Activated CD4-positive, alpha-beta T cell treated with anti-CD3 and anti-CD28 coated beads, Interleukin-2, amount 10 ng/mL, durations not matched to agents 24 days and 14 days (primary cell): ENCODE results near the gene TMEM94. TPM values are rescaled to one million over a fixed set of nuclear protein-coding genes. Genes with fewer than 3 reads are reported as not detected.
A peak's percentile ranks its signal among the peaks of the same experiment; 100 is the strongest.

Experiments used
- DNase-seq: peaks from one replicate; pipeline ENCODE4 v3.0.0; 2022
- H3K27ac Mint-ChIP-seq: one replicate; pipeline ENCODE4 v1.8.0; 2022; ENCODE audit warnings: mild to moderate bottlenecking, mixed read lengths
- H3K27me3 Mint-ChIP-seq: one replicate; pipeline ENCODE4 v1.8.0; 2022; ENCODE audit warnings: mixed read lengths
- H3K36me3 Mint-ChIP-seq: one replicate; pipeline ENCODE4 v1.8.0; 2022; ENCODE audit warnings: low read depth, mild to moderate bottlenecking, mixed read lengths
- H3K4me1 Mint-ChIP-seq: one replicate; pipeline ENCODE4 v1.8.0; 2021; ENCODE audit warnings: mixed read lengths
- H3K4me3 Mint-ChIP-seq: one replicate; pipeline ENCODE4 v1.8.0; 2022; ENCODE audit warnings: mild to moderate bottlenecking, moderate library complexity, mixed read lengths
- H3K9me3 Mint-ChIP-seq: one replicate; pipeline ENCODE4 v1.8.0; 2021; ENCODE audit warnings: mixed read lengths
- intact Hi-C: fragments of 100-400 bp; cut with micrococcal nuclease; formaldehyde crosslinking; loops from one replicate; pipeline ENCODE4 v1.15.1; 2023
- total RNA-seq: library from RNA; stranded (reverse); gene quantifications from 2 replicates; pipeline ENCODE4 v1.2.3, GENCODE V29; 2022

The TMEM94 gene
- total RNA-seq, 1 donor from 2014 or later: 69.5 TPM

DNA sequence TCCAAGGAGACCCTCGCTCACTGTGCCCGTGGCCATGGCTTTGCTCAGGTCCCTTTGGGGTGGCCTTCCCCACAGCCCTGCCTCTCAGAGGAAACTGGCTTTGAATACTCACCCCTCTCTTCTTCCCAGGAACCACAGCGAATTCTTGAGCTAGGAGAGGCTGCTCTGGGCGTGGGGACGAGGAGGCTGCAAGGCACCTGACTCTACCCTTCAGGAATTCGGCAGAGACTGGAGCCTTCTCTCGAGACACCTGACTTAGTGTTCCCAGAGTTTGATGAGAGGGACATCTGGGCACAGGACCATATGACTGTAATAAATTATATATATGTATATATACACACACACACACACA lies 75.3 kb downstream of the TMEM94 start:
- DNase-seq: no peak
- Mint-ChIP-seq H3K27me3 (peaks cover 4% of the 10 kb centered on the region), H3K27ac (no peak overlapping the region), H3K36me3 (peaks cover 3% of the 10 kb centered on the region), H3K4me1 (peaks cover 17% of the 10 kb centered on the region), H3K9me3 (no peaks in the 10 kb centered on the region), H3K4me3 (no peak overlapping the region)
- intact Hi-C loops: no loop called here

DNA sequence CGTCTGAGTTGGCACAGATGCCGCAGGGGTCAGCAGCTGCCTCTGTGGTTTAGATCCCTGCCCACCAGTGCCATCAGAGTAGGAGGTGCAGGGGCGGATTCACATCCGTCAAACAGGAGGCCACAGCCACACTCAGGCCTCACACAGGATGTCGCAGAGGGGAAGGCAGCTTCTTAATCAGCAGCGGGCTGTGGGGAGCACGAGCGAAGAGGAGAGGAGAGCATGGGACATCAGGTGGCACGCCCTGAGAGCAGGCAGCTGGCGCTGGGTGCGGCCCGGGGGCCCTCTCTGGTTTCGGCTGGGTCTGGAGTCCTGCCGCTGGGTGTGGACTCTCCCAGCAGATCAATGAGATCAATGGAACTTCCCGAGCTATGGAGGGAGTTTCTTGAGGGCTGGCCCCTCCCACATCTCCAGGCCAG lies 78.7 kb downstream of the TMEM94 start:
- H3K4me3 Mint-ChIP-seq: peak overlapping the region; percentile 76
- peak; percentile 88 for DNase-seq
- peaks cover 14% of the 10 kb centered on the region for H3K4me1 Mint-ChIP-seq

DNA sequence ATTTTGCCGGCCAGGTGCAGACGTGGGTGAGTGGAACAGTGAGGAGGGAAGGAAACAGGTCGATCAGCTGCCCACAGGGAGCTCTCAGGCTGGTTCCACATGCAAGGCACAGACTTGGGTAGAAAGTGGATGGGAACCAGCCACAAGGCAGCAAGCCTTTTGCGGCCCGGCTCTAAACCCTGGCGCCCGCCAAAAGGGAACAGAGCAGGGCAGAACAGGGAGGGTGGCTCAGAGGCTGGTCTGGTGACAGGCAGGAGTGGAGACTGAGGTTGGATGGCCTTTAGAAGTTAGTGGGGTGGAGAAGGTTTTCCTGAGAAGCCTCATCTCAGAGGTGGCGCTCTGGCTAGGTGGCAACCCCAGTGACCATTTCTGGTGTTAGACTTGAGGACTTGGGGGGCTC lies 79.4 kb downstream of the TMEM94 start:
- H3K9me3 Mint-ChIP-seq: no peaks in the 10 kb centered on the region
- intact Hi-C loops: no loop called here
- peaks cover 14% of the 10 kb centered on the region for H3K4me1 Mint-ChIP-seq
- peaks cover 3% of the 10 kb centered on the region for H3K36me3 Mint-ChIP-seq
- H3K27ac Mint-ChIP-seq: peak overlapping the region; percentile 62
- H3K27me3 Mint-ChIP-seq: no peaks in the 10 kb centered on the region
- no peak for DNase-seq
- peak overlapping the region; percentile 20 for H3K4me3 Mint-ChIP-seq

More for the DNA sequence above, 78.7 kb downstream of the TMEM94 start:
- H3K9me3 Mint-ChIP-seq: no peaks in the 10 kb centered on the region
- intact Hi-C loops: no loop called here
- no peaks in the 10 kb centered on the region for H3K27me3 Mint-ChIP-seq
- H3K36me3 Mint-ChIP-seq: peaks cover 3% of the 10 kb centered on the region
- peak overlapping the region; percentile 83 for H3K27ac Mint-ChIP-seq

DNA sequence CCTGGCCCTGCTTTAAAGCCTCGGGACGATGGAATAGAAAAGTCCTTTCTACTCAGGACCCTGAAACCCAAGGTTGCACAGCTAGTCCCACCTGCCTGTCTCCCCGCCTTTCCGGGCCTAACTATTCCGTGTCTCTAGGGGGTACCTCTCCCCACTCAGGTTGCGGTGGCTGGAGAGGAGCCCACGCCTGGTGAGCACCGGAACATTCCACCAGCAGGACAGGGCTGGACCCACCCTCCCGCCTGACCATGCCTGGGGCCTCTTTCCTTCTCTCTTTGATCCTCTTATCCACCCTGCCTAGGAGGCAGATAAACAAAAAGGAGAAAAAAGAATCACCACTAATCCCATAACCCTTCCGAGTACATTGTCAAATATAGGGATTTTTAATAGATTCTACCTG lies 79.9 kb downstream of the TMEM94 start:
- intact Hi-C loops: no loop called here
- H3K4me3 Mint-ChIP-seq: no peak overlapping the region
- DNase-seq: no peak
- H3K27ac Mint-ChIP-seq: peak overlapping the region; percentile 53
- peaks cover 3% of the 10 kb centered on the region for H3K36me3 Mint-ChIP-seq
- H3K27me3 Mint-ChIP-seq: no peaks in the 10 kb centered on the region
- H3K4me1 Mint-ChIP-seq: peaks cover 14% of the 10 kb centered on the region
- no peaks in the 10 kb centered on the region for H3K9me3 Mint-ChIP-seq

DNA sequence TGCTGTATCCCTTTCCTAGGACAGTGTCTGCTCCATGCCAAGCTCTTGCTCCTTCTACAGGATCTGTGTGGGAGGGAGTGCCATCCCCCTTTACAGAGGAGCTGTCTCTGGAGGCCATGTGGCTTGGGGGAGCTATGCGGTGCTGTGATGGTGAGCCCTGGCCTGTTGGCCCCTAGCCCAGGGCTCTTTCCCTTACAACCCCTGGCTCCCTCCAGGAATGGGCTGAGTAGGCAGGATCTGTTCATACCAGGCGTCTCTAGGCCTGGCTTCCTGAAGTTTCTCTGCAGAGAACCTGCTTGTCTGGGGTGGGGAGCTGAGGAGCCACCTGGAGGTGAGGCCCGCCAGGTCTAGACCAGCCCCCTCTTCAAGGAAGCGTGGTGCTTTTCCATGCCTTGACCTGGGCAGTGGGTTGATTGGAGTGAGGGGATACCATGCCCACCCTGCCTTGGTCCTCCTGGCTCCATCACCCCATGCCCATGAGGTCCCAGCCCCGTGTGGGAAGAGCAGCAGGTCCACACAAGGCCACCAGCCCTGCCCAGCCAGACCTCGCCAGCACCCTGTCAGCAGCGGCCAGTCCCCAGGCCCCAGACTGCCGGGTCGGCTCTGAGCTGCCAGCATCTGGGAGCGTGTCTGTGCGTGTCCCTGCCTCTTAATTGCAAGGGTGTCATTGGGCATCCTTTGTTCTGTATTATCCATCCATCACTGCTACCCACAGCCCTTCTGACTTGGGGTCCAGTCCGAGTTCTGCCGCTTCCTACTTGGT lies 83.7 kb downstream of the TMEM94 start:
- no peaks in the 10 kb centered on the region for H3K9me3 Mint-ChIP-seq
- intact Hi-C loops: no loop called here
- H3K36me3 Mint-ChIP-seq: no peaks in the 10 kb centered on the region
- no peak overlapping the region for H3K4me3 Mint-ChIP-seq
- H3K27me3 Mint-ChIP-seq: no peaks in the 10 kb centered on the region
- H3K27ac Mint-ChIP-seq: no peak overlapping the region
- peaks cover 6% of the 10 kb centered on the region for H3K4me1 Mint-ChIP-seq
- no peak for DNase-seq

DNA sequence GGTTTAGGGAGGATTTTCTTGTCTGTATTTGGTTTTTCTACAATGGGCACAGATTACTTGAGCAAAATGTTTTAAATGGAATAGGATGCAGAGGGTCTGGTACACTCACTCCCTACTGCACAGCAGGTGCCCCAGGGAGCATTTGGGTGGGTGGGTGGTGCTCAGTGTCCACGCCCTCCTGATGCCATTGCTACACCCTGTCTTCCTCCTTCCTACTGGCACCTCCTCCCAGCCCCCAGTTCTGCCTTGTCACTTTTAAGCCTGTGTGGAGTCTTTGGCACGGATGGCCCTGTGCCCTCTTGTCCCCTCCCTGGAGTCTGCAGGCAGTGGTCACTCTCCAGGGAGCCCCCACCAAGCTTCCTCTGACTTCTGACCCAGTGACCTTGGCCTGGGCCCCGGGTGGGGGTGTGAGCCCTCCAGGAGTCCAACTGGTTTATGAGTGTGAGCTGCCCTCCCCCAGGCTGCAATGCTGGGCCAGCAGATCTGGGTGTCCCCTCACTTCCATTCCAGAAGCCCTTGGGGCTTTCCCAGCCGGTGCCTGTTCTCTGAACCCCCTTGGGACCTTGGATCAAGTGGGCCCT lies 84.6 kb downstream of the TMEM94 start:
- Mint-ChIP-seq H3K4me1 (no peaks in the 10 kb centered on the region), H3K4me3 (no peak overlapping the region), H3K9me3 (no peaks in the 10 kb centered on the region), H3K27me3 (no peaks in the 10 kb centered on the region), H3K36me3 (no peaks in the 10 kb centered on the region), H3K27ac (no peak overlapping the region)
- no peak for DNase-seq
- intact Hi-C loops: no loop called here

DNA sequence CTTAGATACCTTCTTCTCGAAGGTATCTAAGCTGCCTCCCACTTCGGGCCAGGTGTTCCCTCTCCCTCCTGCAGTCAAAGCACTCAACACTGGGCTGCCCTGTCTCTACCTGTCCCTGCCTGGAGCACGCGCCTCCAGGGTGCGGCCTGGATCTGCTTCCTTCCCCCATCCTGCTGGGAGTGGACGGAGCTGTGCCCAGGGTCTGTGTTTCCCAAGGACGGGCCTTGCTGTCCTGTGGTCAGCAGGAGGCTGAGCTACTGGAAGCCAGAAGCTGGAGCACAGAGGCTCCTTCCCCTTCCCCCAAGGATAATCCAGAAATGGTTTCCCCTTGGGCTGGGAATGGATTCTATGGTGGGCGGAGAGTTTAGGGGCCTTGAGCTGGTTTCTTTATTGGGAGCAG lies 85.8 kb downstream of the TMEM94 start:
- Mint-ChIP-seq H3K36me3 (no peaks in the 10 kb centered on the region), H3K4me1 (no peaks in the 10 kb centered on the region), H3K27ac (no peak overlapping the region), H3K4me3 (no peak overlapping the region), H3K27me3 (no peaks in the 10 kb centered on the region), H3K9me3 (no peaks in the 10 kb centered on the region)
- intact Hi-C loops: no loop called here
- DNase-seq: no peak

DNA sequence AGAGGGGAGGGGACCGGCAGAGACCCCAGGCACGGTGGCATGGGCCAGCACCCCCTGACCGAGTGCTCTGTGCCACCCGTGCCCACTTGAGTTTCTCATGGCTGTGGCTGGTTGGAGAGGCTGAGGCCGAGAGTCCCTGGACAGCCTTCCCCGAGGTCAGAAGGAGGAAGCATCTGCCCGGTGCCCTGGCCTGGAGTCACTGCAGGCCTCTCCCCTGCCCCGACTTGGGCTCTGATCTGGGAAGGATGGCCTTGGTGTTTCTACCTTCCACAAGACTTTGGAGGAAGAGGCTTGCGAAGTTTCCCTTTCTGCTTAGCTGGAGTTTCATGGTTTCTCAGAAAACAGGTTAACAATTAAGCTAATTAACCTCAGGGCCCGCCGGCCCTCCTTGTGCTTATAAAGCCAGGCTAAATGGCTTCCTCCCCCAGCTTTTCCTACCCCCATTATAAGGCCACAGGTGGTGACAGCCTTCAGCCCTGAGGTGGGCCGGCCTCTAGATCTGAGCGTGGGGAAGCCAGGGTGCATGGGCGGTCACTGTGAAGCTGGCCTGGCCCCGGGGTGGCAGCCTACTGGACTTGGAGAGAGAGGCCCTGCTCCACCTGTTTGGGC lies 86.4 kb downstream of the TMEM94 start:
- H3K27ac Mint-ChIP-seq: no peak overlapping the region
- DNase-seq: no peak
- no peaks in the 10 kb centered on the region for H3K4me1 Mint-ChIP-seq
- no peaks in the 10 kb centered on the region for H3K36me3 Mint-ChIP-seq
- no peak overlapping the region for H3K4me3 Mint-ChIP-seq
- intact Hi-C loops: no loop called here
- H3K27me3 Mint-ChIP-seq: no peaks in the 10 kb centered on the region
- H3K9me3 Mint-ChIP-seq: no peaks in the 10 kb centered on the region

DNA sequence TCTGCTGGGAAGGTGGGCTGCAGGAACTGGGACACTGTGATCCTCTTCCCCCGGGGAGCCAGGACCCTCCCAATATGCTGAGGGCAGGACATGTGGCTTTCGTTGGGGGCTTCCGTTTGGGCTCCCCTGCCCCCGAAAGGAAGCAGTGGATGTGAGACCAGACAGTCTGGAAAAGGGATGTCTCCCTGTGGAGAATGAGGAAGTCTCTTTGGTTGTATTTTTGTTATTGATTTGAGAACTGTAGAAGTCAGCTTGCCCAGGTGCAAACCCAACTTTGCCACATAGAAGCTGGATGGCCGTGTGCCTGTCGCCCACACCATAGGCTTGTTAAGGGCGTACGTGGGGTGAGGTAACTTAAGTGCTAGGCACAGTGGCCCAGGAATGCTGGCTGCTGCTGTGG lies 87.8 kb downstream of the TMEM94 start:
- no peak overlapping the region for H3K4me3 Mint-ChIP-seq

DNA sequence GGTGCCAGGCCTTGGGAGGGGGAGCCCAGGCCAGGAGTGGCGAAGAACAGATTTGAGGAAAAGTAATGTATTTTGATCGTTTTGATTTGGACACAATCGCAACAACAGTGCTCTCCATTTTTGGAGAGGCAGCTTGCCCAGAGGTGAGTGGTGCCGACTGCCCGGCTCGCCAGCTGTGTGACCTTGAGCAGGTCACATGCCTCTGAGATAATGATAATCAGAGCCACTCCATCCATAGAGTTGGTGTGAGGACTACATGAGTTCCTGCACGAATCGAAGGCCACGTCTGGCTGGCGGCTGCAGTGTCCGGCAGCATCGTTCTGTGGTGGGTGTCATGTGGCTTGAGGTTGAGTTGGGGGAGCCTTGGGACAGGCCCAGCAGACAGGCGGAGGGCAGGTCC lies 89.7 kb downstream of the TMEM94 start:
- intact Hi-C loops: no loop called here
- no peaks in the 10 kb centered on the region for H3K36me3 Mint-ChIP-seq
- no peak for DNase-seq
- no peak overlapping the region for H3K27ac Mint-ChIP-seq
- H3K27me3 Mint-ChIP-seq: no peaks in the 10 kb centered on the region
- no peaks in the 10 kb centered on the region for H3K9me3 Mint-ChIP-seq
- no peaks in the 10 kb centered on the region for H3K4me1 Mint-ChIP-seq
- H3K4me3 Mint-ChIP-seq: no peak overlapping the region

More for the DNA sequence above, 87.8 kb downstream of the TMEM94 start:
- no peak for DNase-seq
- H3K4me1 Mint-ChIP-seq: no peaks in the 10 kb centered on the region
- H3K9me3 Mint-ChIP-seq: no peaks in the 10 kb centered on the region
- H3K27me3 Mint-ChIP-seq: no peaks in the 10 kb centered on the region
- H3K27ac Mint-ChIP-seq: no peak overlapping the region
- no peaks in the 10 kb centered on the region for H3K36me3 Mint-ChIP-seq
- intact Hi-C loops: no loop called here

DNA sequence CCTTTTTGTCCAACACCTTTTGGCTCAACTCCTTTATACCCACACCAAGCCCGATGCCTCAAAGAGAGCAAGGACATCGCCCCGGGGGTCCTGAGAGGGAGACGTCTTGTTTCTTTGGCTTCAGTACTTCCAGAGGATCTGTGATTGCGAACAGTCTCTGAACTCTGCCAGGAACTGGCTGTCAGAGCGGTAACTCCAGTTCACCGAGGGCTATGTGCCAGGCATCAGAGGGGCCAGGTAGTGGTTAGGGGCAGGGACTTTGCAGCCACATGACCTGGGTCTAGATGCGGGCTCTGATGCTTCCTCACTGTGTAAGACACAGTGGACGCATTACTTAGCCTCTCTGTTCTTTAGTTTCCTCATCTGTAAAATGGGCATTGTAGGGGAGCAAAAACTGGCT lies 90.7 kb downstream of the TMEM94 start:
- no peaks in the 10 kb centered on the region for H3K4me1 Mint-ChIP-seq
- no peaks in the 10 kb centered on the region for H3K27me3 Mint-ChIP-seq
- no peaks in the 10 kb centered on the region for H3K9me3 Mint-ChIP-seq
- H3K4me3 Mint-ChIP-seq: no peak overlapping the region
- H3K36me3 Mint-ChIP-seq: no peaks in the 10 kb centered on the region
- H3K27ac Mint-ChIP-seq: no peak overlapping the region
- DNase-seq: no peak
- intact Hi-C loops: no loop called here

DNA sequence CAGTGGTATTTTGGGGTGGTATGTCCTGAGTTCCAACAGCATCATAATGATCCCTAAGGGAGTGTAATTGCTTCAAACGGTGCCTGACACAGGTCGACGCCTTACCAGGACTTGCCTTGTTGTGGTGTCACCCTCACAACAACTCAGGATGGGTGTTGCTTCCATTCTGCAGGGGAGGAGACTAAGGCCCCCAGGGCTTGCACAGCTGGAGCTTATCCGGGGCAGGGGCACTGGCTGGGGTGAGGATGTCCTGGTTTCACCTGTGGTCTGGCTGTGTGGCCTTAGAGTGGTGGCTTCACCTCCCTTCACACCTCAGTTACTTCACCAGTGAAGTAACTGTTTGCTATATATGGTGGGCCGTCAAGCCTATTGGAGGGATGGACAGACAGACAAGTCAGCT lies 92.4 kb downstream of the TMEM94 start:
- Mint-ChIP-seq H3K27ac (no peak overlapping the region), H3K27me3 (no peaks in the 10 kb centered on the region), H3K9me3 (no peaks in the 10 kb centered on the region), H3K36me3 (no peaks in the 10 kb centered on the region), H3K4me1 (no peaks in the 10 kb centered on the region), H3K4me3 (no peak overlapping the region)
- intact Hi-C loops: no loop called here
- no peak for DNase-seq
